Measurements from ENCODE around the gene CD63. TPM values are rescaled to one million over a fixed set of nuclear protein-coding genes. Genes with fewer than 3 reads are reported as not detected.

Gene CD63
- total RNA-seq, 1 experiment from 2014 or later: 879 TPM

- no TSS peak for BruUV-seq (replicated peaks)
- no peak for TF ChIP-seq POLR2AphosphoS5 (IDR thresholded peaks at IDR 0.05; ENCODE audit: low read depth, low read length)
- H3K4me1 ChIP-seq (ENCODE audit: control insufficient read depth, insufficient read depth, low read length): no peaks in the 10 kb centered on the region
- DNase-seq (ENCODE audit: low read depth, low spot score) (no peak), ATAC-seq (no peak)
- no peak overlapping the region for H3K4me3 ChIP-seq (ENCODE audit: low read depth in 2 of 2, low read length in 2 of 2)
- ChIA-PET CTCF (interaction anchor here (0.7 to 1.8 kb wide), 3 partner anchors 15 to 726 kb away, joined by 3 to 11 read pairs (median 3); partner anchors contain the start of gene RDH5), POLR2A (no interaction called here)
- intact Hi-C loops (cut with micrococcal nuclease; ENCODE audit: unreplicated experiment): no loop called here
- no peaks in the 10 kb centered on the region for H3K36me3 ChIP-seq (ENCODE audit: control insufficient read depth, insufficient read depth, low read length)
- no peak overlapping the region for H3K27ac ChIP-seq (ENCODE audit: low read length)
- no peaks in the 10 kb centered on the region for H3K27me3 ChIP-seq (ENCODE audit: control insufficient read depth, insufficient read depth, low read length)
- no peaks in the 10 kb centered on the region for H3K9me3 ChIP-seq (ENCODE audit: control insufficient read depth, insufficient read depth, low read depth, low read length)
- in situ Hi-C loops (cut with HindIII; ENCODE audit: low pct_unique_long_range_greater_than_20kb, low sequenced_read_pairs): no loop called here
These were observed 32.7 kb downstream of the CD63 start for GRCh38 chr12:55696141-55696540.

- ChIA-PET CTCF (interaction anchor here (1.8 kb wide), 1 partner anchor 14 kb away, joined by 11 read pairs; a partner anchor contains a TSS), POLR2A (no interaction called here)
- no peaks in the 10 kb centered on the region for H3K27me3 ChIP-seq (ENCODE audit: control insufficient read depth, insufficient read depth, low read length)
- TF ChIP-seq POLR2AphosphoS5 (IDR thresholded peaks at IDR 0.05; ENCODE audit: low read depth, low read length) (no peak), SIN3A (IDR thresholded peaks at IDR 0.05; ENCODE audit: borderline replicate concordance, insufficient read depth, low read depth, low read length) (no peak), TCF7L2 (IDR thresholded peaks at IDR 0.05; ENCODE audit: low read depth, low read length) (no peak), REST (IDR thresholded peaks at IDR 0.05; ENCODE audit: insufficient read depth in 1 of 2, low read depth in 2 of 2, low read length in 1 of 2) (no peak), CTCF (IDR thresholded peaks at IDR 0.05) (no peak)
- DNase-seq (ENCODE audit: low read depth, low spot score) (no peak), ATAC-seq (no peak)
- intact Hi-C loops (cut with micrococcal nuclease; ENCODE audit: unreplicated experiment): no loop called here
- no peaks in the 10 kb centered on the region for H3K4me1 ChIP-seq (ENCODE audit: control insufficient read depth, insufficient read depth, low read length)
- no peak overlapping the region for H3K27ac ChIP-seq (ENCODE audit: low read length)
- no peak overlapping the region for H3K4me3 ChIP-seq (ENCODE audit: low read depth in 2 of 2, low read length in 2 of 2)
- H3K36me3 ChIP-seq (ENCODE audit: control insufficient read depth, insufficient read depth, low read length): no peaks in the 10 kb centered on the region
- in situ Hi-C loops (cut with HindIII; ENCODE audit: low pct_unique_long_range_greater_than_20kb, low sequenced_read_pairs): no loop called here
- BruUV-seq (replicated peaks): no TSS peak
- H3K9me3 ChIP-seq (ENCODE audit: control insufficient read depth, insufficient read depth, low read depth, low read length): no peaks in the 10 kb centered on the region
These were observed 33.5 kb downstream of the CD63 start for GRCh38 chr12:55695349-55695748.

- in situ Hi-C loops (cut with HindIII; ENCODE audit: low pct_unique_long_range_greater_than_20kb, low sequenced_read_pairs): no loop called here
- DNase-seq (ENCODE audit: low read depth, low spot score): no peak
- no peaks in the 10 kb centered on the region for H3K27me3 ChIP-seq (ENCODE audit: control insufficient read depth, insufficient read depth, low read length)
- no peak overlapping the region for H3K27ac ChIP-seq (ENCODE audit: low read length)
- TF ChIP-seq POLR2AphosphoS5 (IDR thresholded peaks at IDR 0.05; ENCODE audit: low read depth, low read length) (no peak), TCF7L2 (IDR thresholded peaks at IDR 0.05; ENCODE audit: low read depth, low read length) (no peak), SIN3A (IDR thresholded peaks at IDR 0.05; ENCODE audit: borderline replicate concordance, insufficient read depth, low read depth, low read length) (no peak), REST (IDR thresholded peaks at IDR 0.05; ENCODE audit: insufficient read depth in 1 of 2, low read depth in 2 of 2, low read length in 1 of 2) (no peak), CTCF (IDR thresholded peaks at IDR 0.05) (no peak)
- ChIA-PET POLR2A (no interaction called here), CTCF (no interaction called here)
- no peak for ATAC-seq
- no peaks in the 10 kb centered on the region for H3K9me3 ChIP-seq (ENCODE audit: control insufficient read depth, insufficient read depth, low read depth, low read length)
- H3K4me3 ChIP-seq (ENCODE audit: low read depth in 2 of 2, low read length in 2 of 2): no peak overlapping the region
- intact Hi-C loops (cut with micrococcal nuclease; ENCODE audit: unreplicated experiment): no loop called here
- H3K36me3 ChIP-seq (ENCODE audit: control insufficient read depth, insufficient read depth, low read length): no peaks in the 10 kb centered on the region
- BruUV-seq (replicated peaks): no TSS peak
- H3K4me1 ChIP-seq (ENCODE audit: control insufficient read depth, insufficient read depth, low read length): no peaks in the 10 kb centered on the region
These were observed 34.2 kb downstream of the CD63 start for GRCh38 chr12:55694651-55695050.
